ENCODE data around the gene LARP1B.

DNA sequence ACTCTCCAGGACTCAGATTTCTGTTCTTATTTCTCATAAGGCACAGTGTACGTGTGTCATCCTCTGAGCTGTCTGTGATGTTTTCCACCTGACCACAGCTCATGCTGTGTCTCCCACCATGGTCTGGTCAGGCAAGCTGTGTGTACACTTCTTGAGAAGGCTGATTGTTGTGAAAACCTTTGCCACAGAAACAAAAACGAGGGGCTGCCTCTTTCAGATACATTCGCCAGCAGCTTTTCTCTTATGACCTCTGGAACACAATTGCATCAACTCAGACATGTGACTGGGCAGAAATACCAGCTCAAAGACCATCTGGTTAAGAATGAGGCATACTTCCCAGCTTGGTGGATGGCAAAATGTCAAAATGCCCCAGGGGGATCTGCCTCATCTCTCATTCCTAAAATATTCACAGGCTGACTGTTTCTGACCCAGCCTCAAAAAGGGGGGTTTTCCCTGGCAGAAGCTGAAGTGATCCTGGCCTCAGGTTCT lies 180.4 kb downstream of the LARP1B start:
- TF ChIP-seq, protein P1, sequence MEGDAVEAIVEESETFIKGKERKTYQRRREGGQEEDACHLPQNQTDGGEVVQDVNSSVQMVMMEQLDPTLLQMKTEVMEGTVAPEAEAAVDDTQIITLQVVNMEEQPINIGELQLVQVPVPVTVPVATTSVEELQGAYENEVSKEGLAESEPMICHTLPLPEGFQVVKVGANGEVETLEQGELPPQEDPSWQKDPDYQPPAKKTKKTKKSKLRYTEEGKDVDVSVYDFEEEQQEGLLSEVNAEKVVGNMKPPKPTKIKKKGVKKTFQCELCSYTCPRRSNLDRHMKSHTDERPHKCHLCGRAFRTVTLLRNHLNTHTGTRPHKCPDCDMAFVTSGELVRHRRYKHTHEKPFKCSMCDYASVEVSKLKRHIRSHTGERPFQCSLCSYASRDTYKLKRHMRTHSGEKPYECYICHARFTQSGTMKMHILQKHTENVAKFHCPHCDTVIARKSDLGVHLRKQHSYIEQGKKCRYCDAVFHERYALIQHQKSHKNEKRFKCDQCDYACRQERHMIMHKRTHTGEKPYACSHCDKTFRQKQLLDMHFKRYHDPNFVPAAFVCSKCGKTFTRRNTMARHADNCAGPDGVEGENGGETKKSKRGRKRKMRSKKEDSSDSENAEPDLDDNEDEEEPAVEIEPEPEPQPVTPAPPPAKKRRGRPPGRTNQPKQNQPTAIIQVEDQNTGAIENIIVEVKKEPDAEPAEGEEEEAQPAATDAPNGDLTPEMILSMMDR (IDR thresholded peaks at IDR 0.05), result no peak
- TF ChIP-seq POLR2A (IDR thresholded peaks at IDR 0.05), result no peak

Measured in heart left ventricle (tissue), 13 donors.